Gastrocnemius medialis (tissue), 4 donors: ENCODE data around the gene ZNF630.

Source experiments
- POLR2A ChIP-seq, 2 donors: fragments of 450-650 bp; IDR thresholded peaks; one replicate each; pipeline ENCODE4 v1.6.1; 2017; ENCODE audit warnings: antibody characterized with exemption in 2 of 2, mild to moderate bottlenecking in 2 of 2, moderate library complexity in 2 of 2
- TF ChIP-seq, protein P1 (sequence below), 5 experiments: fragments of 450-650 bp in 3 of 5; fragments of 200-600 bp in 2 of 5; sonication (generic) in 2 of 5; IDR thresholded peaks in 4 of 5; conservative IDR thresholded peaks in 1 of 5; 1 replicate in 4 of 5; 2 replicates in 1 of 5; pipeline ENCODE4 v1.5.1; 2016 to 2019; ENCODE audit warnings: antibody characterized with exemption in 5 of 5, mild to moderate bottlenecking in 3 of 5, moderate library complexity in 3 of 5

GRCh38 chrX:48102874-48103374 is 31.5 kb upstream of the ZNF630 start:
- TF ChIP-seq, protein P1, sequence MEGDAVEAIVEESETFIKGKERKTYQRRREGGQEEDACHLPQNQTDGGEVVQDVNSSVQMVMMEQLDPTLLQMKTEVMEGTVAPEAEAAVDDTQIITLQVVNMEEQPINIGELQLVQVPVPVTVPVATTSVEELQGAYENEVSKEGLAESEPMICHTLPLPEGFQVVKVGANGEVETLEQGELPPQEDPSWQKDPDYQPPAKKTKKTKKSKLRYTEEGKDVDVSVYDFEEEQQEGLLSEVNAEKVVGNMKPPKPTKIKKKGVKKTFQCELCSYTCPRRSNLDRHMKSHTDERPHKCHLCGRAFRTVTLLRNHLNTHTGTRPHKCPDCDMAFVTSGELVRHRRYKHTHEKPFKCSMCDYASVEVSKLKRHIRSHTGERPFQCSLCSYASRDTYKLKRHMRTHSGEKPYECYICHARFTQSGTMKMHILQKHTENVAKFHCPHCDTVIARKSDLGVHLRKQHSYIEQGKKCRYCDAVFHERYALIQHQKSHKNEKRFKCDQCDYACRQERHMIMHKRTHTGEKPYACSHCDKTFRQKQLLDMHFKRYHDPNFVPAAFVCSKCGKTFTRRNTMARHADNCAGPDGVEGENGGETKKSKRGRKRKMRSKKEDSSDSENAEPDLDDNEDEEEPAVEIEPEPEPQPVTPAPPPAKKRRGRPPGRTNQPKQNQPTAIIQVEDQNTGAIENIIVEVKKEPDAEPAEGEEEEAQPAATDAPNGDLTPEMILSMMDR (IDR thresholded peaks at IDR 0.05 in 4 of 5, conservative IDR thresholded peaks at IDR 0.05 in 1 of 5): no peak
- TF ChIP-seq POLR2A (IDR thresholded peaks at IDR 0.05): no peak
